Germinal center (tissue), 1 donor: Measurements from ENCODE around the gene PEBP1.

Source experiments
- DNase-seq: peaks from one replicate; pipeline ENCODE4 v3.0.0; 2012; ENCODE audit warnings: mixed read lengths, low spot score

PEBP1 gene

GRCh38 chr12:118193958-118194357 lies 58.0 kb downstream of the PEBP1 start:
- DNase-seq = no peak
